HepG2 (cell line): ENCODE results near the gene H6PD. TPM values are rescaled to one million over a fixed set of nuclear protein-coding genes. Genes with fewer than 3 reads are reported as not detected.

Source experiments
- ADNP ChIP-seq: sonication (generic); formaldehyde crosslinking; IDR thresholded peaks from 2 replicates; pipeline ENCODE4 v1.4.0; 2020; ENCODE audit warnings: missing genetic modification reagents
- CBFB ChIP-seq: sonication (generic); formaldehyde crosslinking; IDR thresholded peaks from 2 replicates; pipeline ENCODE4 v1.4.0; 2020; ENCODE audit warnings: missing genetic modification reagents
- CCAR2 ChIP-seq: fragments of 200-400 bp; formaldehyde crosslinking; optimal IDR thresholded peaks from 2 replicates; pipeline ENCODE3; 2018; ENCODE audit warnings: low read depth, mild to moderate bottlenecking, low read length, moderate library complexity
- DRAP1 ChIP-seq: IDR thresholded peaks from 2 replicates; pipeline ENCODE4 v1.6.1; 2016; ENCODE audit warnings: missing genetic modification reagents, missing compliant biosample characterization
- FOXM1 ChIP-seq: sonication (generic); formaldehyde crosslinking; IDR thresholded peaks from 2 replicates; pipeline ENCODE4 v1.5.0; 2020; ENCODE audit warnings: missing genetic modification reagents
- GABPB1 ChIP-seq: IDR thresholded peaks from 2 replicates; pipeline ENCODE4 v1.6.1; 2016; ENCODE audit warnings: mild to moderate bottlenecking, missing genetic modification reagents, moderate library complexity, missing compliant biosample characterization
- KLF13 ChIP-seq: sonication (generic); formaldehyde crosslinking; IDR thresholded peaks from 2 replicates; pipeline ENCODE4 v1.4.0; 2020; ENCODE audit warnings: mild to moderate bottlenecking, missing genetic modification reagents
- KLF6 ChIP-seq: IDR thresholded peaks from 2 replicates; pipeline ENCODE4 v1.8.0; 2016; ENCODE audit warnings: missing biosample characterization, missing genetic modification reagents
- LCORL ChIP-seq, 2 experiments: fragments of 450-650 bp in 1 of 2; sonication (generic) in 1 of 2; formaldehyde crosslinking in 1 of 2; IDR thresholded peaks; 2 replicates each; pipeline versions ENCODE4 v1.5.0 to v1.6.1; 2017 to 2020; ENCODE audit warnings: antibody characterized with exemption in 1 of 2, missing genetic modification reagents in 1 of 2
- NR2C2 ChIP-seq: sonication (generic); formaldehyde crosslinking; IDR thresholded peaks from 2 replicates; pipeline ENCODE4 v1.4.0; 2020; ENCODE audit warnings: missing genetic modification reagents, mild to moderate bottlenecking, moderate library complexity, borderline replicate concordance
- RELA ChIP-seq: sonication (generic); formaldehyde crosslinking; IDR thresholded peaks from 2 replicates; pipeline ENCODE4 v1.4.0; 2020; ENCODE audit warnings: missing genetic modification reagents
- RFX5 ChIP-seq: IDR thresholded peaks from 2 replicates; pipeline ENCODE4 v1.6.1; 2011; ENCODE audit warnings: low read depth, low read length, improper control_type of control experiment
- RXRA ChIP-seq: sonication (generic); formaldehyde crosslinking; IDR thresholded peaks from 2 replicates; pipeline ENCODE4 v1.5.1; 2020; ENCODE audit warnings: missing genetic modification reagents
- SIX4 ChIP-seq: sonication (generic); formaldehyde crosslinking; IDR thresholded peaks from 2 replicates; pipeline ENCODE4 v1.4.0; 2020; ENCODE audit warnings: missing genetic modification reagents
- TRIM22 ChIP-seq: fragments of 450-650 bp; IDR thresholded peaks from 2 replicates; pipeline ENCODE4 v1.6.1; 2017
- XBP1 ChIP-seq: sonication (generic); formaldehyde crosslinking; IDR thresholded peaks from 2 replicates; pipeline ENCODE4 v1.5.0; 2020; ENCODE audit warnings: missing genetic modification reagents
- ZBTB20 ChIP-seq: sonication (generic); formaldehyde crosslinking; IDR thresholded peaks from 2 replicates; pipeline ENCODE4 v1.8.1; 2023; ENCODE audit warnings: missing genetic modification reagents, low read depth, mild to moderate bottlenecking, borderline replicate concordance
- ZNF3 ChIP-seq: IDR thresholded peaks from 2 replicates; pipeline ENCODE4 v1.7.0; 2017; ENCODE audit warnings: inconsistent platforms
- ZNF317 ChIP-seq: sonication (generic); formaldehyde crosslinking; IDR thresholded peaks from 2 replicates; pipeline ENCODE4 v1.5.0; 2020; ENCODE audit warnings: mild to moderate bottlenecking, missing genetic modification reagents
- ZNF484 ChIP-seq: sonication (generic); formaldehyde crosslinking; IDR thresholded peaks from 2 replicates; pipeline ENCODE4 v1.5.1; 2020; ENCODE audit warnings: mild to moderate bottlenecking, low read depth, missing genetic modification reagents, borderline replicate concordance
- polyA plus RNA-seq, 8 experiments: library from polyadenylated mRNA; depleted of rRNA in 3 of 8; stranded (reverse) in 7 of 8; unstranded in 1 of 8; fragments of >200 nt; fragmentation: Illumina TruSeq in 4 of 8; extraction: Trizol in 4 of 8; gene quantifications; 2 replicates each; pipeline versions ENCODE4 v1.2.1 to v1.2.3, GENCODE V29; 2011 to 2016; ENCODE audit warnings: low read depth in 4 of 8, missing spikeins in 1 of 8, mixed read lengths in 1 of 8; ENCODE audit not compliant: insufficient read depth in 1 of 8
- total RNA-seq, 5 experiments: library from RNA; depleted of rRNA; stranded (reverse); fragments of >200 nt; fragmentation: Illumina TruSeq; extraction: Trizol; gene quantifications; 2 replicates each; pipeline ENCODE4 v1.2.3, GENCODE V29; 2016; ENCODE audit warnings: low read depth in 1 of 5
- TF ChIP-seq, protein P1 (sequence below): sonication (generic); formaldehyde crosslinking; IDR thresholded peaks from 2 replicates; pipeline ENCODE4 v1.5.0; 2020; ENCODE audit warnings: missing genetic modification reagents, mild to moderate bottlenecking, borderline replicate concordance
- TF ChIP-seq, protein P2 (sequence below), 2 experiments: fragments of 450-650 bp in 1 of 2; sonication (generic) in 1 of 2; formaldehyde crosslinking; IDR thresholded peaks; 2 replicates each; pipeline versions ENCODE4 v1.5.0 to v1.8.0; 2020 to 2022; ENCODE audit warnings: mild to moderate bottlenecking in 1 of 2, missing genetic modification reagents in 1 of 2
- TF ChIP-seq, protein P3 (sequence below), 2 experiments: sonication (generic) in 1 of 2; formaldehyde crosslinking in 1 of 2; IDR thresholded peaks; 2 replicates each; pipeline versions ENCODE4 v1.4.0 to v1.6.1; 2016 to 2020; ENCODE audit warnings: borderline replicate concordance in 1 of 2, low read depth in 1 of 2, mild to moderate bottlenecking in 1 of 2, missing genetic modification reagents in 1 of 2

Gene H6PD
- total and polyA plus RNA-seq, 2 of the 13 experiments (the other 11 are each of a cell fraction or from before 2014, with no cell fraction given): 9.3 to 14.1 TPM

DNA sequence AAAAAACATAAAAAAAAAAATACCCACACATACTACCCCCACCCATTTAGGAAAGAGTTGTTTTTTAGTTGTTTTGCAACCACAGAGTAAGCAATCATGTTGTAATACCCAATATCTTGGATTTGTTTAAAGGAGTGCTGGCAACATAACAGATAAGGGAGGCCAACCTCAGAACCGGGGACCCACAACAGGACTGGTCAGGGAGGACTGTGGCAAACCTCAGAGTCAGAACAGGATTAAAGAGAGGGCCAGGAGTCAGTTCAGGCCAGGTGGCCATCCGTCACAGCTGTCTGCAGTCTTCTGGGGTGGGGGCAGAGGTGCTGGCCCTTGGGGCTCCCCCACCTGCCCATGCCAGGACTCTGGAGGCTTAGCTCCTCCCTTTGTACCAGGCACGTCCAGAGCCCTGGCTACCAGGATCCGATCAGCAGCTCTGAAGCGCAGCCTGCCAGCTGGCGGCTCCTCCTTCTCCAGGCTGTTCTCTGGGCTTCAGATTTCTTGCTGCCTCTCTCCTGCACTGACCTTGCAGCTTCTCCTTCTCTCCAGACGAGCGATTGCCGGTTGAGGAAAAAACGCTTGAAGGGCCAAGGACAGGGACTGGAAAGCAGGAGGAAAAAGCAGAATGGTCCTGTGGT, 7.9 kb downstream of the H6PD start (continued):
- TF ChIP-seq CCAR2 (no peak), GABPB1 (CRISPR knock-in tag) (no peak; the same call in 1 of the 2 replicates), RELA (CRISPR knock-in tag) (no peak), ZNF317 (CRISPR knock-in tag) (no peak), ADNP (no peak), KLF13 (CRISPR knock-in tag) (no peak), NR2C2 (CRISPR knock-in tag) (peak; percentile 32; the same call in 1 of the 2 replicates), KLF6 (CRISPR knock-in tag) (peak; percentile 49; the same call in 1 of the 2 replicates), RXRA (CRISPR knock-in tag) (no peak), ZBTB20 (CRISPR knock-in tag) (no peak), ZNF484 (no peak), XBP1 (CRISPR knock-in tag) (no peak), FOXM1 (no peak), TRIM22 (no peak), LCORL (IDR thresholded peaks at IDR 0.05) (no peak), LCORL (CRISPR knock-in tag; IDR thresholded peaks at IDR 0.05) (peak; percentile 64; the same call in 1 of the 2 replicates), RFX5 (no peak), CBFB (CRISPR knock-in tag) (no peak), SIX4 (CRISPR knock-in tag) (no peak), DRAP1 (CRISPR knock-in tag) (no peak), ZNF3 (CRISPR knock-in tag) (no peak)
- TF ChIP-seq, protein P1, sequence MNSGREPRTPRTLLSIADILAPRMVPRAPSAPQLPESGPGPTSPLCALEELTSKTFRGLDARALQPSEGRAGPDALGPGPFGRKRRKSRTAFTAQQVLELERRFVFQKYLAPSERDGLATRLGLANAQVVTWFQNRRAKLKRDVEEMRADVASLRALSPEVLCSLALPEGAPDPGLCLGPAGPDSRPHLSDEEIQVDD: no peak
- TF ChIP-seq, protein P2, sequence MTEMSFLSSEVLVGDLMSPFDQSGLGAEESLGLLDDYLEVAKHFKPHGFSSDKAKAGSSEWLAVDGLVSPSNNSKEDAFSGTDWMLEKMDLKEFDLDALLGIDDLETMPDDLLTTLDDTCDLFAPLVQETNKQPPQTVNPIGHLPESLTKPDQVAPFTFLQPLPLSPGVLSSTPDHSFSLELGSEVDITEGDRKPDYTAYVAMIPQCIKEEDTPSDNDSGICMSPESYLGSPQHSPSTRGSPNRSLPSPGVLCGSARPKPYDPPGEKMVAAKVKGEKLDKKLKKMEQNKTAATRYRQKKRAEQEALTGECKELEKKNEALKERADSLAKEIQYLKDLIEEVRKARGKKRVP (CRISPR knock-in tag; IDR thresholded peaks at IDR 0.05): peak in 1 of 2 experiments; percentile 77; a peak in 2 of 4 replicates
- TF ChIP-seq, protein P3, sequence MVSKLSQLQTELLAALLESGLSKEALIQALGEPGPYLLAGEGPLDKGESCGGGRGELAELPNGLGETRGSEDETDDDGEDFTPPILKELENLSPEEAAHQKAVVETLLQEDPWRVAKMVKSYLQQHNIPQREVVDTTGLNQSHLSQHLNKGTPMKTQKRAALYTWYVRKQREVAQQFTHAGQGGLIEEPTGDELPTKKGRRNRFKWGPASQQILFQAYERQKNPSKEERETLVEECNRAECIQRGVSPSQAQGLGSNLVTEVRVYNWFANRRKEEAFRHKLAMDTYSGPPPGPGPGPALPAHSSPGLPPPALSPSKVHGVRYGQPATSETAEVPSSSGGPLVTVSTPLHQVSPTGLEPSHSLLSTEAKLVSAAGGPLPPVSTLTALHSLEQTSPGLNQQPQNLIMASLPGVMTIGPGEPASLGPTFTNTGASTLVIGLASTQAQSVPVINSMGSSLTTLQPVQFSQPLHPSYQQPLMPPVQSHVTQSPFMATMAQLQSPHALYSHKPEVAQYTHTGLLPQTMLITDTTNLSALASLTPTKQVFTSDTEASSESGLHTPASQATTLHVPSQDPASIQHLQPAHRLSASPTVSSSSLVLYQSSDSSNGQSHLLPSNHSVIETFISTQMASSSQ (IDR thresholded peaks at IDR 0.05; ENCODE audit: low read depth): no peak
- TF ChIP-seq, protein P3 (CRISPR knock-in tag; IDR thresholded peaks at IDR 0.05; ENCODE audit: borderline replicate concordance): peak; percentile 34; the same call in 1 of the 2 replicates
